Peyer's patch (tissue), 4 donors: Measurements from ENCODE around the gene PAFAH1B2. TPM values are rescaled to one million over a fixed set of nuclear protein-coding genes. Genes with fewer than 3 reads are reported as not detected.
A peak's percentile ranks its signal among the peaks of the same experiment; 100 is the strongest.
"Not testable (repeated sequence)": the region's sequence is repeated elsewhere in the genome, so short reads cannot be mapped to it uniquely, and the experiment has no call there.

Experiments
- DNase-seq, 3 donors: peaks; one replicate each; pipeline ENCODE4 v3.0.0-alpha.2; 2017 to 2019
- H3K27ac ChIP-seq, 4 donors: fragments of 200-600 bp; sonication (generic); one replicate each; pipeline ENCODE4 v1.5.1; 2016 to 2019
- H3K27me3 ChIP-seq, 2 donors: fragments of 200-600 bp; sonication (generic); one replicate each; pipeline ENCODE4 v1.5.1; 2019
- H3K36me3 ChIP-seq, 3 donors: fragments of 200-600 bp; sonication (generic); one replicate each; pipeline ENCODE4 v1.5.1; 2016 to 2019
- H3K4me1 ChIP-seq, 4 donors: fragments of 200-600 bp; sonication (generic); one replicate each; pipeline ENCODE4 v1.5.1; 2016 to 2019
- H3K4me3 ChIP-seq, 4 donors: fragments of 200-600 bp; sonication (generic); 1 replicate in 3 of 4; 2 replicates in 1 of 4; pipeline ENCODE4 v1.5.1; 2016 to 2019; ENCODE audit warnings: mild to moderate bottlenecking in 1 of 4
- H3K9me3 ChIP-seq, 4 donors: fragments of 200-600 bp; sonication (generic); one replicate each; pipeline ENCODE4 v1.5.1; 2016 to 2019; ENCODE audit warnings: mild to moderate bottlenecking in 1 of 4
- POLR2A ChIP-seq, 2 donors: fragments of 450-650 bp; IDR thresholded peaks; one replicate each; pipeline ENCODE4 v1.5.1; 2017; ENCODE audit warnings: antibody characterized with exemption in 2 of 2, mild to moderate bottlenecking in 2 of 2, moderate library complexity in 2 of 2
- total RNA-seq, 4 donors: library from RNA; depleted of rRNA; stranded (reverse); fragments of >200 nt; gene quantifications; one replicate each; pipeline ENCODE4 v1.1.0, GENCODE V29; 2016
- TF ChIP-seq, protein P1 (sequence below), 6 experiments: fragments of 450-650 bp in 4 of 6; fragments of 200-600 bp in 2 of 6; sonication (generic) in 1 of 6; IDR thresholded peaks; one replicate each; pipeline ENCODE4 v1.5.1; 2017 to 2019; ENCODE audit warnings: antibody characterized with exemption in 6 of 6, mild to moderate bottlenecking in 3 of 6, moderate library complexity in 1 of 6

The PAFAH1B2 gene
- total RNA-seq, 4 donors from 2014 or later: 45.4 to 96.2 (median 66.9) TPM

DNA sequence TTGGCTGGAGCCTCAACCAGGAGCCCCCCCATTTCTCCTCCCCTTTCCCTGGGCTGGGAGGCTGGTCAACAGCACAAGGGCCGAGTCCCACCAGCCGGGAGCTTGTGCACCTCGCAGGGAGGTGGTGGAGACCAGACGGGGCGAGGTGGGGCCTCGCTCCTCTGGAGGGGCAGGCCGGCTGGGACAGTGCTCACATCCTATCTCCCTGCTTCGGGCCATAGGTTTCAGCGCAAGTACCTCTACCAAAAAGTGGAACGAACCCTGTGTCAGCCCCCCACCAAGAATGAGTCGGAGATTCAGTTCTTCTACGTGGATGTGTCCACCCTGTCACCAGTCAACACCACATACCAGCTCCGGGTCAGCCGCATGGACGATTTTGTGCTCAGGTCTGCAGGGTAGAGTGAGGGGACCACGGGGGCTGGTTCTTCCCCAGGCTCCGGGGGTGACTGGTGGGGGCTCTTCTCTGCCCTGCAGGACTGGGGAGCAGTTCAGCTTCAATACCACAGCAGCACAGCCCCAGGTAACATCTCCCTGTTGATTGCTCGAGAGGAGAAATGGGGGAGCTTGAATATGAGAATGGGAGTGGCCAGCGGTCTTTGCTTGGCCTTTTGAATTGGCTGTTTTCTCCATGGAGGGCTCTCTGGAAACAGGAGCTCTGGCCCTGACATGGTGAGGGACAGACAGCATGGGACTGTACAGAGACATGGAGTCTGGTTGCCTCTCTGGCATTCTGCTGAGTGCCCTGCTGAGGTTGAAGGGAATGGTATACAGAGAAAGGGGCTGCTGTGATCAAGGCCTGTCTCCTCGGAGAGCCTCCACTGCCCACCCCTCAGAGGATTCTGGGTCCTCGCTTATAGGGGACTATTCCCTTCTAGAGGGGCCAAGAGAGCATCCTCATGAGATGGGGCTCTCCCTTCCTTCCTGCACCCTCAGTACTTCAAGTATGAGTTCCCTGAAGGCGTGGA is 37.8 kb downstream of the PAFAH1B2 start:
- Histone ChIP-seq H3K9me3 (no peaks in the 10 kb centered on the region), H3K27ac (peak overlapping the region in 1 of 4 donors; percentile 19), H3K4me3 (no peak overlapping the region), H3K36me3 (peaks cover 0 to 37% (median 0%) of the 10 kb centered on the region in 3 donors), H3K27me3 (no peaks in the 10 kb centered on the region), H3K4me1 (peaks cover 4 to 33% (median 9%) of the 10 kb centered on the region in 4 donors)
- peak in 1 of 3 donors; percentile 43 for DNase-seq
- TF ChIP-seq, protein P1, sequence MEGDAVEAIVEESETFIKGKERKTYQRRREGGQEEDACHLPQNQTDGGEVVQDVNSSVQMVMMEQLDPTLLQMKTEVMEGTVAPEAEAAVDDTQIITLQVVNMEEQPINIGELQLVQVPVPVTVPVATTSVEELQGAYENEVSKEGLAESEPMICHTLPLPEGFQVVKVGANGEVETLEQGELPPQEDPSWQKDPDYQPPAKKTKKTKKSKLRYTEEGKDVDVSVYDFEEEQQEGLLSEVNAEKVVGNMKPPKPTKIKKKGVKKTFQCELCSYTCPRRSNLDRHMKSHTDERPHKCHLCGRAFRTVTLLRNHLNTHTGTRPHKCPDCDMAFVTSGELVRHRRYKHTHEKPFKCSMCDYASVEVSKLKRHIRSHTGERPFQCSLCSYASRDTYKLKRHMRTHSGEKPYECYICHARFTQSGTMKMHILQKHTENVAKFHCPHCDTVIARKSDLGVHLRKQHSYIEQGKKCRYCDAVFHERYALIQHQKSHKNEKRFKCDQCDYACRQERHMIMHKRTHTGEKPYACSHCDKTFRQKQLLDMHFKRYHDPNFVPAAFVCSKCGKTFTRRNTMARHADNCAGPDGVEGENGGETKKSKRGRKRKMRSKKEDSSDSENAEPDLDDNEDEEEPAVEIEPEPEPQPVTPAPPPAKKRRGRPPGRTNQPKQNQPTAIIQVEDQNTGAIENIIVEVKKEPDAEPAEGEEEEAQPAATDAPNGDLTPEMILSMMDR (IDR thresholded peaks at IDR 0.05): no peak
- no peak for TF ChIP-seq POLR2A (IDR thresholded peaks at IDR 0.05)

DNA sequence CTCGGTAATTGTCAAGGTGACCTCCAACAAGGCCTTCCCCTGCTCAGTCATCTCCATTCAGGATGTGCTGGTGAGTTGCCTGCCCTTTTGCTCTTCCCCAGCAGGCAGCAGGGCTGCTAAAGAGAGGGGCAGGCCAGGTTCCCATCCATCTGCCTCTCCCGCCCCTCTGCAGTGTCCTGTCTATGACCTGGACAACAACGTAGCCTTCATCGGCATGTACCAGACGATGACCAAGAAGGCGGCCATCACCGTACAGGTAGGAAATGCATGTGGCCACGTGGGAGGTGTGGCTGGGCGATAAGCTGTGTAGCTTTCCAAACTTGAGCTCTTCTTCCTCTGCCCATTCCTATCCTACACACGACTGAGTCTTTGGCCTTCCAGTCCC is 38.5 kb downstream of the PAFAH1B2 start:
- Histone ChIP-seq H3K4me3 (no peak overlapping the region), H3K4me1 (peaks cover 4 to 30% (median 9%) of the 10 kb centered on the region in 4 donors), H3K9me3 (no peaks in the 10 kb centered on the region), H3K27ac (no peak overlapping the region), H3K27me3 (no peaks in the 10 kb centered on the region), H3K36me3 (peaks cover 0 to 44% (median 0%) of the 10 kb centered on the region in 3 donors)
- DNase-seq: no peak
- TF ChIP-seq, protein P1 (IDR thresholded peaks at IDR 0.05): no peak
- TF ChIP-seq POLR2A (IDR thresholded peaks at IDR 0.05): no peak

DNA sequence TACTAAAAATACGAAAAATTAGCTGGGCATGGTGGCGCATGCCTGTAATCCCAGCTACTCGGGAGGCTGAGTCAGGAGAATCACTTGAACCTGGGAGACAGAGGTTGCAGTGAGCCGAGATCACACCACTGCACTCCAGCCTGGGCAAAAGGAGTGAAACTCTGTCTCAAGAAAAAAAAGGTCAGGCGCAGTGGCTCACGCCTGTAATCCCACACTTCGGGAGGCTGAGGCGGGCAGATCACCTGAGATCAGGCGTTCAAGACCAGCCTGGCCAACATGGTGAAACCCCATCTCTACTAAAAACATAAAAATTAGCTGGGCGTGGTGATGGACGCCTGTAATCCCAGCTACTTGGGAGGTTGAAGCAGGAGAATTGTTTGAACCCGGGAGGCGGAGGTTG is 39.1 kb downstream of the PAFAH1B2 start:
- not testable (repeated sequence) for DNase-seq, H3K9me3 ChIP-seq, H3K4me3 ChIP-seq, H3K27me3 ChIP-seq, H3K27ac ChIP-seq
- H3K36me3 ChIP-seq: peaks cover 0 to 50% (median 0%) of the 10 kb centered on the region in 3 donors
- H3K4me1 ChIP-seq: peaks cover 4 to 24% (median 9%) of the 10 kb centered on the region in 4 donors

DNA sequence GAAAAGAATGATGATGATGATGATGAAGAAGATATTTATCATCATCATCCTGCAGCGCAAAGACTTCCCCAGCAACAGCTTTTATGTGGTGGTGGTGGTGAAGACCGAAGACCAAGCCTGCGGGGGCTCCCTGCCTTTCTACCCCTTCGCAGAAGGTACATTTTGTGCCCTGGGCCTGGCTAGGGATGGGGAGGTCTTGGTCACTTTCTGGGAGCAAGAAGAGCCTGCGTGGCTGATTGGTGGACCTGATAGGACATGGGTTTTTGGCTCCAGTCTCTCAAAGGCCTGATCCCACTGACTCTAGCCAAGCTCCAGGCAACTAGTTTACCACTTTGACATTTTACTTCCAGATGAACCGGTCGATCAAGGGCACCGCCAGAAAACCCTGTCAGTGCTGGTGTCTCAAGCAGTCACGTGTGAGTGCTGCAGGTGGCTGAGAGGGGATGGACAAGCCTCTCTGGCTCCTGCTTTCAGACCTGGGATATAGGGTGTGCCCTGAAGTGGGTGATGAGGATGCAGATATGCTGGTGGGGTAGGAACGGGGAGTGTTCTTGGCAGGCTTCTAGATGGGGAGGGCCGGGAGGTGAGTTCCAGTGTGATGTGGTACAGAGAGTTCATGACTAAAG is 39.8 kb downstream of the PAFAH1B2 start:
- H3K9me3 ChIP-seq: no peaks in the 10 kb centered on the region
- H3K27ac ChIP-seq: peak overlapping the region in 1 of 4 donors; percentile 13

DNA sequence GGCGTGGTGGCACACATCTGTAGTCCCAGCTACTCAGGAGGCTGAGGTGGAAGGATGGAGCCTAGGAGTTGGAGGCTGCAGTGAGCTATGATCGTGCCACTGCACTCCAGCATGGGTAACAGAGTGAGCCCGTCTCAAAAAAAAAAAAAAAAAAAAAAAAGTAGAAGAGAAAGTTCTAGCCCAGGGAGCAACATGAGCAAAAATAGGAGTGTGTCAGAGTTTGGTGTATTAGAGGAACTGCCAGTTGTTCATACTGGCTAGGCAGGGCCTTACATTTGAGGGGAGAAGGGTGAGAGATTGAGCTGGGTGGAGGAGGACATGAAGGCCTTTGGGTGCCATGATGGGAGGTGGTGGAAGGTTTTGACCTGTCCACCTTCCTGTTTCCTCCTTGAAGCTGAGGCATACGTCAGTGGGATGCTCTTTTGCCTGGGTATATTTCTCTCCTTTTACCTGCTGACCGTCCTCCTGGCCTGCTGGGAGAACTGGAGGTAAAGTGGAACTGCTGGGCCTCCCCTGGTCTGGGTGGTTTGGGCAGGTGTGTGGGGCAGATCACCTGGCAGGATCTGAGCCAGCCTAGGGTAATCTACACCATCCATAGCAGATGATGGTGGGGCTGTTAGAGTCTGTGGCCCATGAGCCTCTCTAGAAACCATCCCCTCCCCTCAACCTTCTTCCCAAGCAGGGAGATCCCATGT is 41.8 kb downstream of the PAFAH1B2 start:
- TF ChIP-seq, protein P1 (IDR thresholded peaks at IDR 0.05): no peak
- TF ChIP-seq POLR2A (IDR thresholded peaks at IDR 0.05): no peak
- H3K4me1 ChIP-seq: peaks cover 2 to 17% (median 12%) of the 10 kb centered on the region in 4 donors
- H3K4me3 ChIP-seq: no peak overlapping the region
- peaks cover 0 to 77% (median 0%) of the 10 kb centered on the region in 3 donors for H3K36me3 ChIP-seq
- H3K27ac ChIP-seq: peak overlapping the region; percentile 22 to 55 (median 52)
- H3K27me3 ChIP-seq: no peaks in the 10 kb centered on the region
- peak in 1 of 3 donors; percentile 38 for DNase-seq
- H3K9me3 ChIP-seq: no peaks in the 10 kb centered on the region

More for the DNA sequence above, 39.8 kb downstream of the PAFAH1B2 start:
- H3K4me3 ChIP-seq: no peak overlapping the region
- H3K36me3 ChIP-seq: peaks cover 0 to 57% (median 0%) of the 10 kb centered on the region in 3 donors
- H3K27me3 ChIP-seq: no peaks in the 10 kb centered on the region
- H3K4me1 ChIP-seq: peaks cover 4 to 22% (median 12%) of the 10 kb centered on the region in 4 donors
- TF ChIP-seq, protein P1 (IDR thresholded peaks at IDR 0.05): no peak
- TF ChIP-seq POLR2A (IDR thresholded peaks at IDR 0.05): no peak
- DNase-seq: peak; percentile 13 to 58 (median 48)
